ENCODE data around the gene PLA2G4F.

PLA2G4F gene

GRCh38 chr15:42130246-42130986 lies 26.0 kb downstream of the PLA2G4F start:
- DNase-seq: no peak

- no peak for DNase-seq
Measured at GRCh38 chr15:42129364-42129763, 27.1 kb downstream of the PLA2G4F start.

- no peak for DNase-seq
Measured at GRCh38 chr15:42128476-42128875, 28.0 kb downstream of the PLA2G4F start.

- no peak for DNase-seq
Measured at GRCh38 chr15:42123546-42123945, 32.9 kb downstream of the PLA2G4F start.

DNA sequence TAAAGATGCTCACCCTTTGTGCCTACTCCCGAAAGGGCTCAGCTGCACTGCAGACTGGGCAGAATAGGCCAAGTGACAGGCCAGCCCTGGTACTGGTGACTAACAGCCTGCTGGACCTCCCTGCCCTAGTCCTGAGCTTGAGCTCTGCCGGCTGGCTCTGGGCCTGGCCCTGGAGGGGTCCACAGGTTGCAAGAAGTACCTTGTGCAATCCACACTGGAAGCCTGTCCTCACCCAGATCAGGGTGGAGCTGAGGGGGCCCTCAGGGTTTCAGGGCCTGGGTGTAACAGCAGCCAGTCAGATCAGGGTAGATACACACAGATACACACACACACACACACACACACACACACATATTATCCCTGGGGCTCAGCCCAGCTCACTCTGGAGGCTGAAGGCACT lies 34.8 kb downstream of the PLA2G4F start:
- no peak for DNase-seq

GRCh38 chr15:42121021-42121420 lies 35.4 kb downstream of the PLA2G4F start:
- no peak for DNase-seq

DNA sequence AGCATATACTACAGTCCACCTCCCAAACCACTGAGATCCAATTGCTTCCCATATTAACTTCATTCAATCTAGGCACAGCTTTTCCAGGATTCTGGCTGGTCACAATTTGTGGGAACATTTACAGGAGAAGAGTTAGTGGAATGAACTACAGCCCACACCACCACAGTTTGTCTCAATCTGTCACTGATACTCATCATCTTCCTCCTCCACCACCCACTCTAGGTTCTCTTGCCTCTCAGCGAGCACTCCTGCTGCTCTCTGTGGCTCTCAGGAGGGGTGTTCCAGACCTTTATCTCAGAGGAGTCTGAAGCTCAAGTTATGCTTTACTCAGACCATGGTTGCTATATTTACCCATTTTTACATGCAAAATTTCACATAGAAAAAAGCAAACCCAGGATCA lies 36.2 kb downstream of the PLA2G4F start:
- no peak for DNase-seq

GRCh38 chr15:42119446-42119760 lies 37.0 kb downstream of the PLA2G4F start:
- no peak for DNase-seq

DNA sequence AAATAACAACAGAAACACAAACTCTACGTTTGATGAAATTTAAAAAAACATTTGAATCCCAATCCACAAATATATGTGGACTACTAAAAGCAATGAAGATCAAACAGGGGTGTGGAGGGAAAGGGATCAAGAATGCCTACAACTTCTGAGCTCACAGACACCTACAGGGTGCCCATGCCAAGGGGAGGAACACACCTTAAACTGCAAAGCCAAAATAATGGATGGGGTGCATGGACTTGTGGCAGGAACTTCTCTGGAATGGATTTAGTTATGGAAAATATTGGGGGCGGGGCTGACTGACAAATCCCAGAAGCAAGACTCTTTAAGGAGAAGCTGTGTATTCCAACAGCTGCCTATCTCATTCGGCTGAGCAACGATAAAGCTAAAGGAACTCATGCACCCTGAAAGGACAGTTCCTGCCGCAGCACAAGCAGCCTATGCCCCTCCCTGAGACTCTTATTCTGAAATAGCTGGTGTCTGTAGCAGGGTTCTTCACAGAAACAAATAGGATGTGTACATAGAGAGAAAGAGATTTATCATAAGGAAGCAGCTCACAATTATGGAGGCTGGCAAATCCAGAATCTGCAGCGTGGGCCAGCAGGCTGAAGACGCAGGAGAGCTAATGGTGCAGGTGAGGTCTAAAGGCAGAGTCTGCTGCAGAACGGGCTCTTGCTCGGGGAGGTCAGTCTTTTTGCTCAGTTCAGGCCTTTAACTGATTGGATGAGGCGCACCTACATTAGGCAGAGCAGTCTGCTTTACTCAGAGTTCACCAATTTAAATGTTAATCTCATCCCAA lies 37.6 kb downstream of the PLA2G4F start:
- no peak for DNase-seq

GRCh38 chr15:42111924-42112323 lies 44.5 kb downstream of the PLA2G4F start:
- DNase-seq: no peak

DNA sequence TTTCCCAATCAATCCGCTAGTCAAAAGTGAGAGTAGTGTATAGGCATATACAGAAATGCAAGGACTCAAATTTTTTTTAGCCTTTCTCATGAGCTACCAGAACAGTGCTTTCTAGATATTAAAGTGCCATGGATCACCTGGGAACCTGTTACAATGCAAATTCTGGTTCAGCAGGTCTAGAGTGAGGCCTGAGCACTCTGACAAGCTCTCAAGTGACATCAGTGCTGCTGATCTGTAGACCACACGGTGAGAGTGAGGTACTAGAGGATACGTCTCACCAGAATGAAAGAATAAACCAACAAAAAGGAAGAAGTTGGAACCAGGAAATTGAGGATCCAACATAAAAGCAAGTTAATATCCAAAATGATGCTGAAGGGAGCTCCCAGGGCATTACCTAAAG lies 46.1 kb downstream of the PLA2G4F start:
- DNase-seq: no peak

- no peak for DNase-seq
Measured at GRCh38 chr15:42108806-42109205, 47.6 kb downstream of the PLA2G4F start.

DNA sequence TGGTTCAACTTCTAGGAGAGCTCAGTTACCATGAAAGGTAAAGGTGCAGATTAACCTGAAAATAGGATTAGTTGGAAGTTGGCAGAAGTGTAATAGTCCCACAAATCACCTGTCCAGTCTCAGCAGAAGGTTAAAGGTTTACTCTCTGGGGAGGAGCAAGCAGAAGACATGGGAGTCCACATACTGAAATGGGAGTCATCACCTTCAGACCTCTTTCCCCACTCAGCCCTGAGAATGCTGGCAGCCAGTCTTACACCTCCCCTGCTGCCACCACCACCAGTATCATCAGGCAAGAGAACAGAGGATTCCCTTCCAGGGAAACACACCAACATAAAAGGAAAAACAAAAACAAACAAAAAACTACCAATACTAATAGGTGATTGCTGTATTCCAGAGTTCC lies 48.2 kb downstream of the PLA2G4F start:
- DNase-seq: no peak

DNA sequence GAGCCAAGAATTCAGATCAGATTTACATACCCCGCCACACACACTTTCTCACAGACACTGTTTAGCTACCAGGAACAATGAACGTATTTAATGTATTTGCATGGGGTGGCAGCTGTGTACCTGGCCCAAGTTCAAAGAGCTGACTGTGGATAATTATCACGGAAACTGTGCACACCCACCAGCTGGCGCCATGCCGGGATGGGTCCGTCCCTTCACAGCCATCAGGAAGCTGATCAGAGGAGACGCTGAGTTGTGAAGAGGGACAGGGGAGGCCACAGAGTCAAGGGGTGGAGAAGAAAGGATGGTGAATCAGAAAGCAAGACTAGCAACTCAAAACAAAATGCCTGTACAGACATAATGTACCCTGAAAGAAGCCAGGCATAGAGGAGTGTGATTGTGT lies 49.0 kb downstream of the PLA2G4F start:
- peak; percentile 77 for DNase-seq

GRCh38 chr15:42106288-42106687 lies 50.1 kb downstream of the PLA2G4F start:
- DNase-seq: no peak

- DNase-seq: no peak
Measured at GRCh38 chr15:42104095-42104891, 52.1 kb downstream of the PLA2G4F start.

DNA sequence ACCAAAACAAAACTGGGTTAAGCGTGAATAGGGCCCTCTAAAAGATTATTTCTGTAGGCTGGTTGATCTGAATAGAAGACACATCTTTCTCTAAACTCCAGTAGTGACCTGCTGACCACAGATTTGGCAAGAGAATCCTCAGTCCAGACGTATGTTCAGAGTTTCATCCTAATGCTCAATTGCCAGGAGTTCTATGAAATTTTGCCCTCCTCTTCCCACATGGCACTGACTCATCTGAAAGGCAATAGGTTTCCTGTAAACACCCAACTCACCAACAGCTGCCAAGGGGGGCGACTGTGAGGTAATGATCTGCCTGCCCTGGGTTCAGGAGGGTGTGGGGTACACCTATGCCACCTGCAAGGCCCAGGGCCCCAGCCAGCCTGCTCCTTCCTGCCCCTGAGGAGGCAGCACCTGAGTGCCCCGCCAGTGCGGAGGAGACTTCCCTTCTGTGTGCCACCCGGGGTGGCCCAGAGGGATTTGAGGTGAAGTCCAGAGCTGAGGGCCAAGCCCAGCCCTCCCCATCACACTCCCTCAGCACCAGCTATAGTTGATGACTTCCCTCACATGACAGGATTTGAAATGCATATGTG lies 53.7 kb downstream of the PLA2G4F start:
- DNase-seq: no peak

GRCh38 chr15:42101861-42102260 lies 54.6 kb downstream of the PLA2G4F start:
- DNase-seq: no peak

- DNase-seq: no peak
Measured at GRCh38 chr15:42100021-42100800, 56.2 kb downstream of the PLA2G4F start.

DNA sequence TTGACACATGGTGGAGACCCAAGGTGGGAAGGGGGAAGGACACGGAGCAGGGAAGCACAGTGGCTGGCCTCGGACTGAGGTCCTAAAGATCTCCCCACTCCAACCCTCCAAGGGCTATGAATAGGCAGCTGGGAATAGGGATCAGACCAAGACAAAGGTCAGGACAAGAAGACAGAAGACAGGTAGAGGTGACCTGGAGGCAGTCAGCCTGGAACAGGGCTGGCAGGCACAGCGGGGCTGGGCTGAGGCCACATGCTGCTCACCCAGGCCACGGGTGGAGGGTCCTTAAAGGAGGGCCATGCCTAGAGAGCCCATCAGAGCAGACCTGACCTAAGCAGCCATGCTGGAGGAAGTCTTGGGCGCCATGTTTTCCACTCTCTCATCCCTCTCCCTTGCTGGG lies 59.4 kb downstream of the PLA2G4F start:
- no peak for DNase-seq

DNA sequence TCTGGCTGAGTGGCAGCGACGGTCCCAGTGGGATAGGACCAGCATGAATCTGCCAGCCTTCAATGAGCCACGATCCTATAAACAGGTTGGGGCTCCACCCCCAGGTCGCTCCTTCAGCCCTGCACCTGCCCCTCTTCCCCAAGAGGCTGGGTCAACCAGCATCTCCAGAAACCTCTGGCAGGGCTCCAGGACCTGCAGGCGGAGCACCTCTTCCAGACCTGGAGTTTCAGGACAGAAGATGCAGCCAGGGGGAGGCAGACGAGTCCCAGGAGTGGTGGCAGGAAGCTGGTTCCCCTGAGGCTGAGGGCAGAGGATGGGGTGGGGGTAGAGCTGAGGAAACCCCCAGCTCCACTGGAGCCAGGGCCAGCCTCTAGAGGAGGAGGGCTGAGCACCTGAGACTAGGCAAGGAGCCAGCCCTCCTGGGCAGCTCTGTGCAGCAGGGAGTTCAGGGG lies 61.9 kb downstream of the PLA2G4F start, which contains the start of gene PLA2G4D:
Gene PLA2G4D (minus strand): TSS at position 51 of the 452 bp plus-strand sequence. CDS start 103 bp downstream, outside the sequence.
- DNase-seq: no peak

GRCh38 chr15:42093966-42094365 lies 62.5 kb downstream of the PLA2G4F start:
- no peak for DNase-seq

Measured in activated CD4-positive, alpha-beta T cell treated with anti-CD3 and anti-CD28 coated beads for 48 hours (primary cell).